SK-N-SH (cell line): ENCODE data around the gene RHBG. TPM values are rescaled to one million over a fixed set of nuclear protein-coding genes. Genes with fewer than 3 reads are reported as not detected.

ENCODE experiments used
- CTCF ChIA-PET: fragments of 300-600, 350-600 bp; formaldehyde crosslinking; extraction: SDS; loops from one replicate; lab custom pipeline; 2021; lab: Yijun Ruan, JAX
- POLR2A ChIA-PET: fragments of 350-600 bp; sonication (Branson Sonifier 250); formaldehyde crosslinking; extraction: SDS; loops from one replicate; lab custom pipeline; 2020; ENCODE audit warnings: antibody characterized with exemption, inconsistent platforms; lab: Yijun Ruan, JAX
- DNase-seq: peaks from one replicate; pipeline ENCODE4 v3.0.0; 2012
- H2AFZ ChIP-seq: fragments of 200-600 bp; sonication (generic); 2 replicates; pipeline ENCODE4 v1.8.1; 2016; ENCODE audit warnings: antibody characterized with exemption, mild to moderate bottlenecking, low read depth
- H3F3A ChIP-seq: fragments of 200-600 bp; sonication (generic); replicated peaks from 2 replicates; pipeline ENCODE3; 2016; ENCODE audit warnings: antibody characterized with exemption, mild to moderate bottlenecking; ENCODE audit not compliant: insufficient read depth
- H3K27ac ChIP-seq, 2 experiments: fragments of 200-500 bp in 1 of 2; fragments of 200-600 bp in 1 of 2; sonication (Bioruptor generic) in 1 of 2; sonication (generic), shearing (Covaris generic) in 1 of 2; 2 replicates each; pipeline versions ENCODE4 v1.5.1 to v1.6.1; 2014 to 2016; ENCODE audit warnings: low read depth in 2 of 2, inconsistent platforms in 1 of 2, low read length in 1 of 2, mild to moderate bottlenecking in 1 of 2, mixed read lengths in 1 of 2
- H3K27me3 ChIP-seq: fragments of 200-600 bp; sonication (generic), shearing (Covaris generic); 2 replicates; pipeline ENCODE4 v1.6.1; 2016; ENCODE audit warnings: mixed run types; ENCODE audit not compliant: insufficient read depth
- H3K36me3 ChIP-seq, 2 experiments: fragments of 200-500 bp in 1 of 2; fragments of 200-600 bp in 1 of 2; sonication (Bioruptor generic) in 1 of 2; sonication (generic) in 1 of 2; replicated peaks in 1 of 2; 2 replicates each; pipeline versions ENCODE3 to v1.5.1; 2014 to 2016; ENCODE audit warnings: low read length in 1 of 2, mild to moderate bottlenecking in 1 of 2; ENCODE audit not compliant: insufficient read depth in 2 of 2, control insufficient read depth in 1 of 2
- H3K4me1 ChIP-seq, 2 experiments: fragments of 200-500 bp in 1 of 2; fragments of 200-600 bp in 1 of 2; sonication (Bioruptor generic) in 1 of 2; sonication (generic), shearing (Covaris generic) in 1 of 2; 2 replicates each; pipeline versions ENCODE4 v1.5.1 to v1.6.1; 2014 to 2016; ENCODE audit warnings: low read depth in 1 of 2, low read length in 1 of 2, mixed run types in 1 of 2; ENCODE audit not compliant: insufficient read depth in 2 of 2, control insufficient read depth in 1 of 2
- H3K4me2 ChIP-seq: fragments of 200-600 bp; sonication (generic), shearing (Covaris generic); 2 replicates; pipeline ENCODE4 v1.6.1; 2017; ENCODE audit warnings: mixed run types
- H3K4me3 ChIP-seq, 2 experiments: fragments of 200-500 bp in 1 of 2; fragments of 200-600 bp in 1 of 2; sonication (Bioruptor generic) in 1 of 2; sonication (generic), shearing (Covaris generic) in 1 of 2; 2 replicates each; pipeline versions ENCODE4 v1.5.1 to v1.8.1; 2014 to 2016; ENCODE audit warnings: low read depth in 2 of 2, inconsistent platforms in 1 of 2, low read length in 1 of 2, mild to moderate bottlenecking in 1 of 2, mixed read lengths in 1 of 2, moderate library complexity in 1 of 2
- H3K79me2 ChIP-seq: fragments of 200-600 bp; sonication (generic); 2 replicates; pipeline ENCODE4 v1.8.1; 2017; ENCODE audit warnings: mild to moderate bottlenecking; ENCODE audit not compliant: insufficient read depth
- H3K9ac ChIP-seq: fragments of 200-600 bp; sonication (generic); 2 replicates; pipeline ENCODE4 v1.6.1; 2017; ENCODE audit warnings: mixed run types
- H3K9me2 ChIP-seq: fragments of 200-600 bp; sonication (generic); 2 replicates; pipeline ENCODE4 v1.6.1; 2017; ENCODE audit warnings: mixed run types
- H3K9me3 ChIP-seq: fragments of 200-600 bp; sonication (generic); 2 replicates; pipeline ENCODE4 v1.6.1; 2017; ENCODE audit warnings: mixed run types, mild to moderate bottlenecking, moderate library complexity
- H4K20me1 ChIP-seq: fragments of 200-600 bp; sonication (generic); 2 replicates; pipeline ENCODE4 v1.6.1; 2017; ENCODE audit warnings: mild to moderate bottlenecking, mixed run types; ENCODE audit not compliant: insufficient read depth
- EP300 ChIP-seq, 2 experiments: IDR thresholded peaks; 2 replicates each; pipeline versions ENCODE4 v1.4.0 to v1.6.1; 2012; ENCODE audit warnings: borderline replicate concordance in 1 of 2, low read depth in 1 of 2, low read length in 1 of 2
- FOXM1 ChIP-seq: IDR thresholded peaks from 2 replicates; pipeline ENCODE4 v1.4.0; 2012; ENCODE audit warnings: low read depth, mild to moderate bottlenecking
- GABPA ChIP-seq: IDR thresholded peaks from 2 replicates; pipeline ENCODE4 v1.4.0; 2012; ENCODE audit warnings: low read depth, mild to moderate bottlenecking
- POLR2AphosphoS5 ChIP-seq: IDR thresholded peaks from 2 replicates; pipeline ENCODE4 v1.6.1; 2012; ENCODE audit warnings: low read depth, low read length
- RAD21 ChIP-seq: IDR thresholded peaks from 2 replicates; pipeline ENCODE4 v1.6.1; 2012; ENCODE audit warnings: mild to moderate bottlenecking, low read length
- RCOR1 ChIP-seq: fragments of 150-350 bp; IDR thresholded peaks from 2 replicates; pipeline ENCODE4 v1.6.1; 2017; ENCODE audit warnings: antibody characterized with exemption, low read length
- RFX5 ChIP-seq: IDR thresholded peaks from 2 replicates; pipeline ENCODE4 v1.6.1; 2012; ENCODE audit warnings: mild to moderate bottlenecking, improper control_type of control experiment, low read length
- TCF12 ChIP-seq: IDR thresholded peaks from 2 replicates; pipeline ENCODE4 v1.4.0; 2012
- TEAD4 ChIP-seq: IDR thresholded peaks from 2 replicates; pipeline ENCODE4 v1.4.0; 2012; ENCODE audit warnings: mild to moderate bottlenecking, borderline replicate concordance; ENCODE audit not compliant: insufficient read depth
- WGBS: methylation state at CpG from one replicate; pipeline ENCODE4 v1.1.6; 2017; ENCODE audit warnings: low lambda C conversion rate; 5-methylcytosine and 5-hydroxymethylcytosine counted together
- polyA plus RNA-seq, 3 experiments: library from polyadenylated mRNA; depleted of rRNA; stranded (reverse); fragments of >200 nt; gene quantifications; 2 replicates each; pipeline ENCODE4 v1.2.3, GENCODE V29; 2012
- TF ChIP-seq, protein P1 (sequence below): IDR thresholded peaks from 2 replicates; pipeline ENCODE4 v1.6.1; 2012; ENCODE audit warnings: mild to moderate bottlenecking, low read depth, low read length, moderate library complexity
- TF ChIP-seq, protein P2 (sequence below): IDR thresholded peaks from 2 replicates; pipeline ENCODE4; 2012
- TF ChIP-seq, protein P3 (sequence below): fragments of 200-600 bp; sonication (generic); IDR thresholded peaks from 2 replicates; pipeline ENCODE4 v1.6.1; 2017; ENCODE audit warnings: antibody characterized with exemption, mild to moderate bottlenecking, moderate library complexity

The RHBG gene
- polyA plus RNA-seq, 1 of the 3 experiments (the other 2 are of a cell fraction): 0.18 TPM

DNA sequence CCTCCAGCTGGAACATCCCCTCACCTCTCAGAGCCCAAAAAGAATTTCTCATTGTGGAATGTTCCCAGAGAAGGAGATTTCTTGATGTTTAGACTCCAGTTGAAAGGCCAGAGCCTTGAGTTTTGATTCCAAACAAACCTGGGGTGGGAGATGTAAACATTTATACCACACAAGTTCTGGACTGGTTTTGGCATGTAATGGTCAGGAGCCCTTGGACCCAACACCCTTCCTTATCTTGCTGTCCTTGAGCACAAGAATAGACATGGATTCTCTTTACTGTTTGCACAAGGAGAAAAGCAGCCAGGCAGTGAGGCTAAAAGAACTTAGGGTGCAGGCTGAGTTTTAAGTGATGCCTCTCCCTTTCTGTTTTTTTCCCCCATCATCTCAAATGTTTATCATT lies 4.5 kb downstream of the RHBG start:
- Histone ChIP-seq H2AFZ (no peak overlapping the region), H3K4me1 (peaks cover 0 to 4% of the 10 kb centered on the region in 2 experiments; a peak in 1 of 4 replicates), H3K4me3 (no peak overlapping the region), H3F3A (no peaks in the 10 kb centered on the region), H3K9ac (no peak overlapping the region), H4K20me1 (no peaks in the 10 kb centered on the region), H3K27me3 (no peaks in the 10 kb centered on the region), H3K79me2 (no peaks in the 10 kb centered on the region), H3K4me2 (no peak overlapping the region), H3K9me2 (no peaks in the 10 kb centered on the region), H3K9me3 (no peaks in the 10 kb centered on the region), H3K27ac (no peak overlapping the region), H3K36me3 (no peaks in the 10 kb centered on the region)
- POLR2A ChIA-PET: no interaction called here
- DNase-seq: no peak
- no peak for TF ChIP-seq RFX5
- TF ChIP-seq, protein P1, sequence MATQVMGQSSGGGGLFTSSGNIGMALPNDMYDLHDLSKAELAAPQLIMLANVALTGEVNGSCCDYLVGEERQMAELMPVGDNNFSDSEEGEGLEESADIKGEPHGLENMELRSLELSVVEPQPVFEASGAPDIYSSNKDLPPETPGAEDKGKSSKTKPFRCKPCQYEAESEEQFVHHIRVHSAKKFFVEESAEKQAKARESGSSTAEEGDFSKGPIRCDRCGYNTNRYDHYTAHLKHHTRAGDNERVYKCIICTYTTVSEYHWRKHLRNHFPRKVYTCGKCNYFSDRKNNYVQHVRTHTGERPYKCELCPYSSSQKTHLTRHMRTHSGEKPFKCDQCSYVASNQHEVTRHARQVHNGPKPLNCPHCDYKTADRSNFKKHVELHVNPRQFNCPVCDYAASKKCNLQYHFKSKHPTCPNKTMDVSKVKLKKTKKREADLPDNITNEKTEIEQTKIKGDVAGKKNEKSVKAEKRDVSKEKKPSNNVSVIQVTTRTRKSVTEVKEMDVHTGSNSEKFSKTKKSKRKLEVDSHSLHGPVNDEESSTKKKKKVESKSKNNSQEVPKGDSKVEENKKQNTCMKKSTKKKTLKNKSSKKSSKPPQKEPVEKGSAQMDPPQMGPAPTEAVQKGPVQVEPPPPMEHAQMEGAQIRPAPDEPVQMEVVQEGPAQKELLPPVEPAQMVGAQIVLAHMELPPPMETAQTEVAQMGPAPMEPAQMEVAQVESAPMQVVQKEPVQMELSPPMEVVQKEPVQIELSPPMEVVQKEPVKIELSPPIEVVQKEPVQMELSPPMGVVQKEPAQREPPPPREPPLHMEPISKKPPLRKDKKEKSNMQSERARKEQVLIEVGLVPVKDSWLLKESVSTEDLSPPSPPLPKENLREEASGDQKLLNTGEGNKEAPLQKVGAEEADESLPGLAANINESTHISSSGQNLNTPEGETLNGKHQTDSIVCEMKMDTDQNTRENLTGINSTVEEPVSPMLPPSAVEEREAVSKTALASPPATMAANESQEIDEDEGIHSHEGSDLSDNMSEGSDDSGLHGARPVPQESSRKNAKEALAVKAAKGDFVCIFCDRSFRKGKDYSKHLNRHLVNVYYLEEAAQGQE: no peak
- TF ChIP-seq TCF12: no peak
- TF ChIP-seq TEAD4: no peak
- no peak for TF ChIP-seq POLR2AphosphoS5
- no peak for TF ChIP-seq RCOR1
- no peak for TF ChIP-seq GABPA
- no peak for TF ChIP-seq EP300 (IDR thresholded peaks at IDR 0.05; ENCODE audit: borderline replicate concordance in 1 of 2, low read depth in 1 of 2, low read length in 1 of 2)
- no peak for TF ChIP-seq FOXM1
- CTCF ChIA-PET: interaction anchor here (0.8 to 11.5 kb wide), 5 partner anchors 10 to 84 kb away, joined by 3 to 117 read pairs (median 4); no protein-coding TSS in a partner anchor

DNA sequence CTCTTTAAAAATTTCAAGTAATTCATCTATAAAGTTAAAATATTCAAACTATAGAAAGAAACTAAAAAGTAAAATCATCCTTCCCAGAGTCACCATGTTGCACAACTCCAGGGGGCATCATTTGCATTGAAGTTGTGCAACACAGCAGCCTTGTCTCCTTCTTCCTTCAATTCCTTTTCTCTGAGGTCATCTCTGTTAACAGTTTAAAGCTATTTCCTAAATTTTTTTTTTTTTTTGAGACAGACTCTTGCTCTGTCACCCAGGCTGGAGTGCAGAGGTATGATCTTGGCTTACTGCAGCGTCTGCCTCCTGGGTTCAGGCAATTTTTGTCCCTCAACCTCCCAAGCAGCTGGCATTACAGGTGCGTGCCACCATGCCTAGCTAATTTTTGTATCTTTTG lies 7.1 kb downstream of the RHBG start:
- CTCF ChIA-PET: interaction anchor here (0.6 to 12.4 kb wide), 4 partner anchors 8 to 265 kb away, joined by 3 to 391 read pairs (median 23); no protein-coding TSS in a partner anchor

More for the DNA sequence above, 7.1 kb downstream of the RHBG start:
- Histone ChIP-seq H3F3A (no peaks in the 10 kb centered on the region), H3K36me3 (no peaks in the 10 kb centered on the region), H3K27ac (no peak overlapping the region), H4K20me1 (no peaks in the 10 kb centered on the region), H2AFZ (no peak overlapping the region), H3K9ac (no peak overlapping the region), H3K27me3 (no peaks in the 10 kb centered on the region), H3K4me2 (no peak overlapping the region), H3K9me2 (no peaks in the 10 kb centered on the region), H3K4me1 (peaks cover 3 to 6% of the 10 kb centered on the region in 2 experiments; a peak in 2 of 4 replicates), H3K79me2 (no peaks in the 10 kb centered on the region), H3K4me3 (no peak overlapping the region), H3K9me3 (no peaks in the 10 kb centered on the region)
- TF ChIP-seq, protein P2, sequence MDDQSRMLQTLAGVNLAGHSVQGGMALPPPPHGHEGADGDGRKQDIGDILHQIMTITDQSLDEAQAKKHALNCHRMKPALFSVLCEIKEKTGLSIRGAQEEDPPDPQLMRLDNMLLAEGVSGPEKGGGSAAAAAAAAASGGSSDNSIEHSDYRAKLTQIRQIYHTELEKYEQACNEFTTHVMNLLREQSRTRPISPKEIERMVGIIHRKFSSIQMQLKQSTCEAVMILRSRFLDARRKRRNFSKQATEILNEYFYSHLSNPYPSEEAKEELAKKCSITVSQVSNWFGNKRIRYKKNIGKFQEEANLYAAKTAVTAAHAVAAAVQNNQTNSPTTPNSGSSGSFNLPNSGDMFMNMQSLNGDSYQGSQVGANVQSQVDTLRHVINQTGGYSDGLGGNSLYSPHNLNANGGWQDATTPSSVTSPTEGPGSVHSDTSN: no peak
- TF ChIP-seq FOXM1 (no peak), RAD21 (no peak)
- TF ChIP-seq, protein P3, sequence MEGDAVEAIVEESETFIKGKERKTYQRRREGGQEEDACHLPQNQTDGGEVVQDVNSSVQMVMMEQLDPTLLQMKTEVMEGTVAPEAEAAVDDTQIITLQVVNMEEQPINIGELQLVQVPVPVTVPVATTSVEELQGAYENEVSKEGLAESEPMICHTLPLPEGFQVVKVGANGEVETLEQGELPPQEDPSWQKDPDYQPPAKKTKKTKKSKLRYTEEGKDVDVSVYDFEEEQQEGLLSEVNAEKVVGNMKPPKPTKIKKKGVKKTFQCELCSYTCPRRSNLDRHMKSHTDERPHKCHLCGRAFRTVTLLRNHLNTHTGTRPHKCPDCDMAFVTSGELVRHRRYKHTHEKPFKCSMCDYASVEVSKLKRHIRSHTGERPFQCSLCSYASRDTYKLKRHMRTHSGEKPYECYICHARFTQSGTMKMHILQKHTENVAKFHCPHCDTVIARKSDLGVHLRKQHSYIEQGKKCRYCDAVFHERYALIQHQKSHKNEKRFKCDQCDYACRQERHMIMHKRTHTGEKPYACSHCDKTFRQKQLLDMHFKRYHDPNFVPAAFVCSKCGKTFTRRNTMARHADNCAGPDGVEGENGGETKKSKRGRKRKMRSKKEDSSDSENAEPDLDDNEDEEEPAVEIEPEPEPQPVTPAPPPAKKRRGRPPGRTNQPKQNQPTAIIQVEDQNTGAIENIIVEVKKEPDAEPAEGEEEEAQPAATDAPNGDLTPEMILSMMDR: peak; percentile 26
- no peak for DNase-seq
- 78% methylated on average over 2 of the region's 2 CpGs for WGBS
- POLR2A ChIA-PET: no interaction called here
